Measurements from ENCODE around the gene FBP1. TPM values are rescaled to one million over a fixed set of nuclear protein-coding genes. Genes with fewer than 3 reads are reported as not detected.

FBP1 gene
- total and polyA plus RNA-seq, 2 donors (not counting 3 experiments of a cell fraction or from before 2014, with no cell fraction given), result 2.5 to 3.8 TPM

DNA sequence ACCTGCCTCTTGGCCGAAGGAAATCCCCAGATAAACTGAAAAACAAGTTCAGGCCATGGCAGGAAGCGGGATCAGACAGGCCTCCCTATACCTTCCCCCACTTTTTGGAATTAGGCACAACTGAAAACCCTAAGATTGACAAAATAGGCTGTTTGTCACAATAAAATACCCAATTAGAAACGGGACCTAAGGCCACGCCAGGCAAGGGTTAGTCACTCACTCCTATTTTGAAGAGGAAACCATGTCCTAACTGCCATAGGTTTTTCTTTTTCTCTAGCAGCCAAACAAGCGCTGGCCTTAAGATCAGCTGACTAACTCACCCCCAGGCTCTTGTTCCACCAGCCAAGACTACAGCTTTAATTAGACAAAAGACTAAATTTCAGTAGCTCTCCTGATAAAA, 57.6 kb downstream of the FBP1 start:
- H3K9ac ChIP-seq (replicated peaks; ENCODE audit: extremely low read depth, insufficient read depth, low read length), result no peak overlapping the region
- FAIRE-seq (no peak), DNase-seq (ENCODE audit: low read depth, low spot score) (no peak)
- no peak overlapping the region for H2AFZ ChIP-seq (ENCODE audit: low read depth, low read length)
- no peak overlapping the region for H3K4me2 ChIP-seq (ENCODE audit: insufficient read depth, low read length)
- H3K27me3 ChIP-seq (ENCODE audit: control insufficient read depth in 2 of 2, insufficient read depth in 2 of 2, low read length in 2 of 2), result no peaks in the 10 kb centered on the region
- no peak overlapping the region for H3K4me3 ChIP-seq (replicated peaks in 1 of 3; ENCODE audit: insufficient read depth in 1 of 3, low read depth in 1 of 3, low read length in 3 of 3)
- POLR2A ChIA-PET, result no interaction called here
- H3K27ac ChIP-seq (ENCODE audit: insufficient read depth, low read depth, low read length), result no peak overlapping the region
- dilution Hi-C loops (cut with MboI; ENCODE audit: extremely low pct_ligation_motif_present, low sequenced_read_pairs) (no loop called here), intact Hi-C loops (cut with micrococcal nuclease) (no loop called here)
- H3K9me1 ChIP-seq (replicated peaks; ENCODE audit: control insufficient read depth, extremely low read depth, insufficient read depth, low read length), result no peaks in the 10 kb centered on the region
- H3K36me3 ChIP-seq (ENCODE audit: control insufficient read depth in 2 of 2, extremely low read depth in 1 of 2, insufficient read depth in 2 of 2, low read length in 2 of 2), result no peaks in the 10 kb centered on the region
- no peak for TF ChIP-seq EZH2 (IDR thresholded peaks at IDR 0.05; ENCODE audit: borderline replicate concordance, low read depth, low read length, severe bottlenecking)
- TF ChIP-seq, protein P1, sequence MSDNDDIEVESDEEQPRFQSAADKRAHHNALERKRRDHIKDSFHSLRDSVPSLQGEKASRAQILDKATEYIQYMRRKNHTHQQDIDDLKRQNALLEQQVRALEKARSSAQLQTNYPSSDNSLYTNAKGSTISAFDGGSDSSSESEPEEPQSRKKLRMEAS (IDR thresholded peaks at IDR 0.05; ENCODE audit: insufficient read depth, insufficient read length), result no peak
- TF ChIP-seq POLR2A (IDR thresholded peaks at IDR 0.05; ENCODE audit: low read depth, low read length), result no peak
- no peak for TF ChIP-seq MYC (IDR thresholded peaks at IDR 0.05; ENCODE audit: low read depth, low read length)
- no peak for TF ChIP-seq GATA2 (IDR thresholded peaks at IDR 0.05; ENCODE audit: insufficient read depth, insufficient read length, low read depth, low read length)
- TF ChIP-seq JUN (IDR thresholded peaks at IDR 0.05; ENCODE audit: borderline replicate concordance, insufficient read depth, insufficient read length, low read depth), result no peak
- TF ChIP-seq POLR2AphosphoS5 (IDR thresholded peaks at IDR 0.05; ENCODE audit: insufficient read depth, low read depth, low read length), result no peak
- TF ChIP-seq FOS (IDR thresholded peaks at IDR 0.05; ENCODE audit: borderline replicate concordance, insufficient read depth, low read length), result no peak
- H3K9me3 ChIP-seq (replicated peaks; ENCODE audit: control insufficient read depth, insufficient read depth, low read length), result no peaks in the 10 kb centered on the region
- no TSS peak for BruUV-seq (replicated peaks)
- no peaks in the 10 kb centered on the region for H3K4me1 ChIP-seq (ENCODE audit: control insufficient read depth, extremely low read depth, insufficient read depth, low read length)
- CTCF ChIA-PET, result no interaction called here
- H4K20me1 ChIP-seq (replicated peaks; ENCODE audit: control insufficient read depth, extremely low read depth, insufficient read depth, low read length), result no peaks in the 10 kb centered on the region
- H3K79me2 ChIP-seq (ENCODE audit: control insufficient read depth, insufficient read depth, low read length), result no peaks in the 10 kb centered on the region

DNA sequence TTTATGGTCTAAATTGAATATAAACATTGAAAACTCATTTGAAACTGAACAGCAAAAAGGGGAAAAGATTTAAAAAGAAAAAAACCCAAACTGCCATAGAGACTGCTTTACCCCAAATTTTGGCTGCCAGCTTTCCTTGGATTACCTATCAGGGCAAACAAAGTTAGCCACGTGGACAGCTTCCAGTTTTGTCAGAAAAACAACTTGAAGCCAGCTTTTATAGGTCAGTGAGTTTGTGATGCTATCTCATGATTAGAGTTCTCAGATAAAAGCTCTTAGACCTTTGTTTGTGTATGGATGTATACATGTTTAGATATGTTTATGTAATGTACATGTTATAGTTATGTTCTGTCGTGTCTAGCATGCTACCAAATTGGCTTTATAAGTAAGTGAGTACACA, 61.7 kb downstream of the FBP1 start:
- no peak overlapping the region for H3K4me3 ChIP-seq (replicated peaks in 1 of 3; ENCODE audit: insufficient read depth in 1 of 3, low read depth in 1 of 3, low read length in 3 of 3)
- no peak overlapping the region for H2AFZ ChIP-seq (ENCODE audit: low read depth, low read length)
- DNase-seq (ENCODE audit: low read depth, low spot score) (no peak), FAIRE-seq (no peak)
- no peaks in the 10 kb centered on the region for H3K36me3 ChIP-seq (ENCODE audit: control insufficient read depth in 2 of 2, extremely low read depth in 1 of 2, insufficient read depth in 2 of 2, low read length in 2 of 2)
- no peaks in the 10 kb centered on the region for H3K9me1 ChIP-seq (replicated peaks; ENCODE audit: control insufficient read depth, extremely low read depth, insufficient read depth, low read length)
- POLR2A ChIA-PET, result no interaction called here
- no peaks in the 10 kb centered on the region for H3K4me1 ChIP-seq (ENCODE audit: control insufficient read depth, extremely low read depth, insufficient read depth, low read length)
- H3K9me3 ChIP-seq (replicated peaks; ENCODE audit: control insufficient read depth, insufficient read depth, low read length), result no peaks in the 10 kb centered on the region
- no peaks in the 10 kb centered on the region for H3K79me2 ChIP-seq (ENCODE audit: control insufficient read depth, insufficient read depth, low read length)
- intact Hi-C loops (cut with micrococcal nuclease), result no loop called here
- no peak overlapping the region for H3K9ac ChIP-seq (replicated peaks; ENCODE audit: extremely low read depth, insufficient read depth, low read length)
- no peaks in the 10 kb centered on the region for H4K20me1 ChIP-seq (replicated peaks; ENCODE audit: control insufficient read depth, extremely low read depth, insufficient read depth, low read length)
- BruUV-seq (replicated peaks), result no TSS peak
- H3K27me3 ChIP-seq (ENCODE audit: control insufficient read depth in 2 of 2, insufficient read depth in 2 of 2, low read length in 2 of 2), result no peaks in the 10 kb centered on the region
- CTCF ChIA-PET, result no interaction called here
- dilution Hi-C loops (cut with MboI; ENCODE audit: extremely low pct_ligation_motif_present, low sequenced_read_pairs), result no loop called here
- TF ChIP-seq JUN (IDR thresholded peaks at IDR 0.05; ENCODE audit: borderline replicate concordance, insufficient read depth, insufficient read length, low read depth), result no peak
- no peak for TF ChIP-seq GATA2 (IDR thresholded peaks at IDR 0.05; ENCODE audit: insufficient read depth, insufficient read length, low read depth, low read length)
- no peak for TF ChIP-seq POLR2A (IDR thresholded peaks at IDR 0.05; ENCODE audit: low read depth, low read length)
- TF ChIP-seq FOS (IDR thresholded peaks at IDR 0.05; ENCODE audit: borderline replicate concordance, insufficient read depth, low read length), result no peak
- H3K4me2 ChIP-seq (ENCODE audit: insufficient read depth, low read length), result no peak overlapping the region
- no peak overlapping the region for H3K27ac ChIP-seq (ENCODE audit: insufficient read depth, low read depth, low read length)
